Left ventricle myocardium superior (tissue), 1 donor: ENCODE results near the gene ZNF627. TPM values are rescaled to one million over a fixed set of nuclear protein-coding genes. Genes with fewer than 3 reads are reported as not detected.
"Not testable (repeated sequence)": the region's sequence is repeated elsewhere in the genome, so short reads cannot be mapped to it uniquely, and the experiment has no call there.

Experiments
- ATAC-seq: fragments of 200-7000 bp; cut with Tn5 transposase; one replicate; pipeline ENCODE4 v1.9.1; 2020; ENCODE audit warnings: mild to moderate bottlenecking, moderate library complexity
- DNase-seq: peaks from one replicate; pipeline ENCODE4 v3.0.0-alpha.2; 2020
- intact Hi-C: fragments of 100-400 bp; cut with micrococcal nuclease; formaldehyde crosslinking; loops from one replicate; pipeline ENCODE4 v1.11.0; 2022
- long read RNA-seq: library from polyadenylated mRNA; unstranded; transcript quantifications from one replicate; pipeline ENCODE4 v2.0.0, GENCODE V29; 2021
- total RNA-seq: library from RNA; stranded (reverse); fragmentation: NEBNext Ultra II Directional; extraction: Animal tissue kit (Norgen Biotek cat#: 25700); gene quantifications from one replicate; pipeline ENCODE4 v1.2.1, GENCODE V29; 2021
- donor health status: DM: no; HTN: yes; CAD: no; lungs with severe emphysema.

ZNF627 gene
- total RNA-seq = 5.2 TPM
- long read RNA-seq, transcript ZNF627-201 (4 exons, 2,840 nt) = major isoform, 15 of 16 reads
- long read RNA-seq, partial matches to known transcripts = 0 of 16 reads
- long read RNA-seq, other reads (novel, unspliced or antisense) = 1 of 16 reads

DNA sequence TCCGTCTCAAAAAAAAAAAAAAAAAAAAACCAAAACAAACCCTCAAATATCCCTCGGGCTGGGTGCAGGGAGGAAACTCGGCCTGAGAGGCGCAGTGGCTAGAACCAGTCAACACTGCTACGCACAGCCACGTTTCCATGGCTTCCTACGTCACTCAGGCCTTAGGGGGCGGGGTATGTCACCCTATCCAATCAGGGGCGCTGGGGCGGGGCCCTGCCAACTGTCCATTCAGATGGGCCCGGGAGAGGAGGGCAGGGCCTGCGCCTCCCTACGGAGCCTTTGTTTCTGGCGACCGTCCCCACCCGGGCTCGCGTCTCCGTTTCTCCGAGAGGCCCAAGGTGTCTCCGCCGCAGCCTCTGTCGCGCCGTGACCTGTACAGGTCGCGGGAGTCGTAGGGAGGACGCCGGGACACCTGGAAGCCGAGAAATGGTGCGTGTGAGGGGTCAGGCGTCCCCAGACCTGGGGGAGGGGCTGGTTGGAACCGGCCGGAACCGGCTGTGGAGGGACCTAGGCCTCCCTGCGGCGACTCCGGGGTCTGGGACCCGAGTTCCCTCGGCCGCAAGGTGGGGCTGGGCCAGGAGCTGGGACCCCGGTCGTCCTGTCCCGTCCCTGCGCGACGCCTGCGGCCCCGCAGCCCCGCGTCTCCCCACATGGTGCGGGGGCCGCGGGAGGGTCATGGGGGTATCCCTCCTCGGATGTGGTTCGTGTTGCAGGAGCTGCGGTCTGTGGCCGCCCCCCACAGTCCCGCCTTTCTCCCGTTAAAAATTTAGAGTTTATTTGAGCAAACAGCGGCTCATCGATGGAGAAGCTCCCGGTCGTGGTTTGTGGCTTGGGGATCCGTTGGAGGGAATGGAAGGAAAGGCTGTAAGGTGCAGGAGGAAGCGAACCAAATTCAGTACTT lies at the start of gene ZNF627:
Gene ZNF627 (plus strand): TSS at position 282 of the 901 bp plus-strand sequence. CDS start 145 bp downstream, at position 427.
- ATAC-seq (peak; percentile 99), DNase-seq (peak; percentile 99)
- intact Hi-C loops = no loop called here

- ATAC-seq (no peak), DNase-seq (no peak)
- intact Hi-C loops = no loop called here
These were observed 49.2 kb upstream of the ZNF627 start for GRCh38 chr19:11547929-11548700.

GRCh38 chr19:11549386-11549953 lies 47.8 kb upstream of the ZNF627 start:
- DNase-seq (no peak), ATAC-seq (no peak)

GRCh38 chr19:11550265-11550664 lies 47.0 kb upstream of the ZNF627 start:
- DNase-seq (no peak), ATAC-seq (no peak)
- intact Hi-C loops = no loop called here

More at GRCh38 chr19:11549386-11549953, 47.8 kb upstream of the ZNF627 start:
- intact Hi-C loops = no loop called here

GRCh38 chr19:11551603-11552235 lies 45.6 kb upstream of the ZNF627 start:
- ATAC-seq (peak; percentile 39), DNase-seq (no peak)
- intact Hi-C loops = no loop called here

GRCh38 chr19:11552666-11553372 lies 44.5 kb upstream of the ZNF627 start:
- ATAC-seq (no peak), DNase-seq (no peak)
- intact Hi-C loops = no loop called here

GRCh38 chr19:11554160-11554559 lies 43.1 kb upstream of the ZNF627 start:
- ATAC-seq (no peak), DNase-seq (no peak)
- intact Hi-C loops = no loop called here

DNA sequence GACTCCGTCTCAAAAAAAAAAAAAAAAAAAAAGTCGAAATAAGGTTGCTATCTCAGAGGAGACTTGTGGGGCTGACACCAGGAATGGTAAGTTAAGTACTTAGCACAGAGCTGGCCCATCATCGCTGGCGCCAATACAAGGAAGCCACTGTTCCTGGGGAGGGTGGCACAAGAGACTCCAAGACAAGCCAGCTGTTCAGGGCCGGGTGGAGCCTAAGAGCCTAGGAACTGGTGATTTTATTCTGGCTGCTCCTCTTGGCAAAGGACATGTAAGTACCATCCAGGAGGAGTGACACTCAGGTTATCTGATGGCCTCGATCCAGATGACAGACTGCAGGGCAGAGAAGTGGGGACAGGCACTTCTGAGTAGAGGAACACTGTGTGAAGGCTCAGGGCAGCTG lies 42.0 kb upstream of the ZNF627 start:
- intact Hi-C loops = no loop called here
- no peak for DNase-seq
- peak; percentile 4 for ATAC-seq

GRCh38 chr19:11556634-11557420 lies 40.5 kb upstream of the ZNF627 start:
- ATAC-seq (no peak), DNase-seq (no peak)
- intact Hi-C loops = no loop called here

DNA sequence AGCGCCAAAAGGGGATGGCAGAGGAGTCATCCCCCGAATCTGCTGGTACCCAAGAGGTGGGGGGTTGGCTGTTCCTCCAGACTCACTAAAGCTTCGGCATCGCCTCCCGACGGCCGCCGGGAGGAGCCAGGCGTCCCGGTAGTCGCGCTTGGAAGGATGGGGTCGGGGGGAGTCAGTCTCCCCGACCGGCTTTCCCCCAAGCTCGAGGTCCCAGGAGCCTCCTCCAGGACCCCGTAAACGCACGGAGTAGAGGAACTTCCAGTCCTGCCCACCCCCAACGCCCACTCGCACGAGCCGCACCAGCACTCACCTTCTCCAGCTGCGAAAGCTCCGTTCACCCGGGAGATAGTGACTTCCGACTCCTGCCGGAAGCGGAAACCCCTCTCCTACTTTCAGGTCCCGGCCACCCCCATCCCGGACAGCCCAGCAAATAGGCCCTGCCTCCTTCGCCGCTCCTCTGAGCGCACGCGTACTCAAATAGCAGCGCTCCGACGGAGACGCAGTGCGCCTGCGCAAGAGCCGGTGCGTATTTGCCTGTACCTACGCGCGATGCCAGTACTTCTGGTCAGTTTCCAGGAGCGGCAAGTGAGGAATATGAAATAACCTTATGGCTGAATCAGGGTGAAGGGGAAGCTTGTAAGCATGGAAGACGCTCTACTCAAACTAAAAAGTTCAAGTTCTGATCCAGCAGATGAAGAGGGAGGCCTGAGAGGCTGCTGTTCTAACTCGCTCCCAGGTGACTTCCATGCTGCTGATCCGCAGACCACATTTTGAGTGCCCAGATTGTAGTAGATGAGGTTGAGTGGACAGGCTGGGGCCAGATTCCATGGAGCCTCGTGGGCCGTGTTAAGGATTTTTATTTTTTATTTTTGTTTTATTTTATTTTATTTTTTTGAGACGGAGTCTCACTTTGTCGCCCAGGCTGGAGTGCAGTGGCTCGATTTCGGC lies 38.1 kb upstream of the ZNF627 start, which contains the start of gene ELOF1:
Gene ELOF1 (minus strand): TSS at position 350 of the 948 bp plus-strand sequence. CDS start 4,883 bp downstream, outside the sequence.
- intact Hi-C loops = no loop called here

DNA sequence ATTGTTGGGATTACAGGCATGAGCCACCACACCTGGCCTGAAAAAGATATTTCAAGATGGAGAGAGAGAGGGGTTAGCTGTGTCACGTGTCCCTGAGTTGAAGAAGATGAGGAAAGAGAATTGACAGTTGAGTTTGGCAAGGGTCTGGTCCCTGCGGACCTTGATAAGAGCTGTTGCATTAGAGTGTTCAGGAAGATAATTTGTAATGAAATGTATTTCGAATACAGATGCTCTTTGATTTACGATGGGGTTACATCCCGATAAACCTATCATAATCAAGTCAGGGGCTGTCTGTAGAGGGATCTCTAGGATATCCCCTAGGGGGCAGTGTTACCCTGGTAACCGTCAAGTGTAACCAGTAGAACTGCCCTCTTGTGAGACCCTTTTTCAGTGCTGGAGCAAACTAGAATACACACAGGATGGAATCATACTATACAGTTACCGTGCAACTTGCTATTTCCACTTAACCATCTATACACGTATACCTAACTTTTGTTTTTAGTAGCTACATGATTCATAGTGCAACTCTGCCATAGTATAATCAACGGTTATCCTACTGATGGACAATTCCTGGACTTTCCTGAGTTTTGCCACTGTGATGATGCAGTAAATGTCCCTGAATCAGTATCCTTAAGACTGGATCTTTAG lies 36.8 kb upstream of the ZNF627 start:
- intact Hi-C loops = no loop called here
- DNase-seq (no peak), ATAC-seq (peak; percentile 41)

More for the DNA sequence above, 38.1 kb upstream of the ZNF627 start, which contains the start of gene ELOF1:
- DNase-seq = peak; percentile 98
- ATAC-seq = peak; percentile 98

GRCh38 chr19:11563532-11563931 lies 33.8 kb upstream of the ZNF627 start:
- DNase-seq (no peak), ATAC-seq (no peak)
- intact Hi-C loops = no loop called here

GRCh38 chr19:11564082-11564807 lies 33.0 kb upstream of the ZNF627 start:
- intact Hi-C loops, ATAC-seq, DNase-seq: not testable (repeated sequence)

DNA sequence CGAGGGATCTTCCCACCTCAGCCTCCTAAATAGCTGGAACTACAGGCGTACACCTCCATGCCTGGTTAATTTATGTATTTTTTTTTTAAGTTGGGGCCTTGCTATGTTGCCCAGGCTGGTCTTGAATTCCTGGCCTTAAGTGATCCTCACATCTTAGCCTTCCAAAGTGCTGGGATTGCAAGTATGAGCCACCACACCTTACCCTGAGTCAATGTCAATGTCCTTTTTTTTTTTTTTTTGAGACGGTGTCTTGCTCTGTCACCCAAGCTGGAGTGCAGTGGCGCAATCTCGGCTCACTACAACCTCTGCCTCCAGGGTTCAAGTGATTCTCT lies 31.7 kb upstream of the ZNF627 start:
- intact Hi-C loops, ATAC-seq, DNase-seq: not testable (repeated sequence)

DNA sequence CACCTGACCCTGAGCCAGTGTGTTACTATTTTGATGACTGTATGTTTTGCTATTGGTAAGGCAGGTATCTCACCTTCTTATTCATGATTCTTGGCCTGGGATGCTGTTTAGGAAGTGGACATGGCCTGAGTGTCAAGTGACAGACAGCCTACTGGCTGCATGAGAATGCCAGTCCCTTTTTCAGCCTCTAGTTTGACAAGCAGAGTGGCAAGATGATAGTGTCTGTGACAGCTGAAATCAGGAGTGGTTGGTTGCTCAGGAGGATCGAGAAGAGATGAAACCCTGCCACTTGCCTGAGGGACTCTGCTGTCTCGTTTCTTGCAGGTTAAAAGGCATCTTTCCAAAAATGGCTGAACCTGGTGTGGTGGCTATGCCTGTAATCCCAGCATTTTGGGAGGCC lies 31.1 kb upstream of the ZNF627 start:
- intact Hi-C loops = no loop called here
- DNase-seq (no peak), ATAC-seq (no peak)
